ENCODE measurements around the gene PARD3.
A peak's percentile ranks its signal among the peaks of the same experiment; 100 is the strongest.

PARD3 gene

DNA sequence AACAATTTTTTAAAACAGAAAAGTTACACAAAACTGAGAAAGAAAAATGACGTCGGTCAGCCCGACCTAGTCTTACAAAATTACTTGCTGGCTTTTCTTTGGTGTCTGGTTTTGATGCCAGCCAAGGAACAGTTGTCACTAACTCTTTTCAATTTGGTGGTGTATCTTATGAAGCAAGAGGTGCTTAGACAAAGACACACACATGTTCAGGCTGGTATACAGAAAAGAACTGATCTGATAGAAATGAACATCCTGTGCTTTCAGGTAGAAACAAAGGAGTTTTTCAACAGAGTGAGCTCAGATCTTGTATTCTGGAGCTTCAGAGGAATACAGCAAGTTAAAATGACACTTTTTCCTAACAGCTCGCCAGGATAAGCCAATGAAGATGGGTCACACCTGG is 43.6 kb downstream of the PARD3 start:
- ChIA-PET POLR2A (ENCODE audit: low non-redundant PET) (no interaction called here), CTCF (interaction anchor here (0.6 to 0.9 kb wide), 2 partner anchors 105 to 350 kb away, joined by 4 read pairs; no protein-coding TSS in a partner anchor)
- no peak for DNase-seq (ENCODE audit: low spot score)
- H3K27ac ChIP-seq = peak overlapping the region; percentile 95
- TF ChIP-seq, protein P1, sequence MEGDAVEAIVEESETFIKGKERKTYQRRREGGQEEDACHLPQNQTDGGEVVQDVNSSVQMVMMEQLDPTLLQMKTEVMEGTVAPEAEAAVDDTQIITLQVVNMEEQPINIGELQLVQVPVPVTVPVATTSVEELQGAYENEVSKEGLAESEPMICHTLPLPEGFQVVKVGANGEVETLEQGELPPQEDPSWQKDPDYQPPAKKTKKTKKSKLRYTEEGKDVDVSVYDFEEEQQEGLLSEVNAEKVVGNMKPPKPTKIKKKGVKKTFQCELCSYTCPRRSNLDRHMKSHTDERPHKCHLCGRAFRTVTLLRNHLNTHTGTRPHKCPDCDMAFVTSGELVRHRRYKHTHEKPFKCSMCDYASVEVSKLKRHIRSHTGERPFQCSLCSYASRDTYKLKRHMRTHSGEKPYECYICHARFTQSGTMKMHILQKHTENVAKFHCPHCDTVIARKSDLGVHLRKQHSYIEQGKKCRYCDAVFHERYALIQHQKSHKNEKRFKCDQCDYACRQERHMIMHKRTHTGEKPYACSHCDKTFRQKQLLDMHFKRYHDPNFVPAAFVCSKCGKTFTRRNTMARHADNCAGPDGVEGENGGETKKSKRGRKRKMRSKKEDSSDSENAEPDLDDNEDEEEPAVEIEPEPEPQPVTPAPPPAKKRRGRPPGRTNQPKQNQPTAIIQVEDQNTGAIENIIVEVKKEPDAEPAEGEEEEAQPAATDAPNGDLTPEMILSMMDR (conservative IDR thresholded peaks at IDR 0.05; ENCODE audit: low read depth) = no peak

DNA sequence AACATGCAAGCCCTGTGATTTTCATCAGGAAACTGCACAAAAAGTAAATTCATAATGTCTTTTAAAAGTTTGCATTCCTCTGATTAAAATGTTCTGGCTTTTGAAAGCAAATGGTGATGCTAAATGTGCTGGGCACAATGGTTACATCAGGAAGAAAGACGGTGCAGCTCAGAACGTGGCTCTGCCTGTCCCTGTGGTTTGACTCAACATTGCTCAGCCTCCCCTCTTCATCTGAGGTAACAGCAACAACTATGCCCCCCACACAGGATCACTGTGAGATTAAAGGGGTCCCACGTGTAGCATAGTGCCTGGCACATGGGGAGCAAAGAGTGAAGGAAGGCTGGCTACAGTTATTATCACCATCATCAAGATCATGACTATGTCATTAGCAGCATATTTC is 44.0 kb downstream of the PARD3 start:
- ChIA-PET POLR2A (ENCODE audit: low non-redundant PET) (no interaction called here), CTCF (interaction anchor here (0.6 to 0.9 kb wide), 2 partner anchors 105 to 350 kb away, joined by 4 read pairs; no protein-coding TSS in a partner anchor)
- H3K27ac ChIP-seq = peak overlapping the region; percentile 95
- no peak for DNase-seq (ENCODE audit: low spot score)
- TF ChIP-seq, protein P1 (conservative IDR thresholded peaks at IDR 0.05; ENCODE audit: low read depth) = no peak

DNA sequence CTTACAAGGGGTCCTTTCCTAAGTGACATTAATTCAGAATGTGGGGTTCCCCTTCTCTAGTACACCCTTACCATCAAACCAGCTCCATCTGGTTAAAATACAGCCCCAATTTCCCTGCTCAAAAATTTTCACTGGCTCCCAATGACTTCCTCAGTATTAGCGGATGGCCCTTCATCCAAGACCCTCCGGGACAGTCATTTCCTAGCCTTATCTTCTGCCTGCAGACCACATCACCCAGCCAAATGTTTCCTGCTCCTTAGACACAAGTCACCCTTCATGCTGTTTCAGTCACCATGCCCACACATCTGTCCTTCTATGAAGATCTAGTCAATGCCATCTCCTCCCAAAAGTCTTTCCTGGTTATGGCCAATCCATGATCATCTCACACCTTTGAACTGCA is 45.2 kb downstream of the PARD3 start:
- peak overlapping the region; percentile 95 for H3K27ac ChIP-seq
- POLR2A ChIA-PET (ENCODE audit: low non-redundant PET) = no interaction called here
- TF ChIP-seq, protein P1 (conservative IDR thresholded peaks at IDR 0.05; ENCODE audit: low read depth) = no peak
- CTCF ChIA-PET = no interaction called here
- no peak for DNase-seq (ENCODE audit: low spot score)

GRCh38 chr10:34768972-34769330 is 46.1 kb downstream of the PARD3 start:
- no peak for DNase-seq (ENCODE audit: low spot score)
- TF ChIP-seq, protein P1 (conservative IDR thresholded peaks at IDR 0.05; ENCODE audit: low read depth) = no peak
- ChIA-PET CTCF (interaction anchor here (1.0 to 1.4 kb wide), 2 partner anchors 45 to 103 kb away, joined by 3 to 6 read pairs; no protein-coding TSS in a partner anchor), POLR2A (ENCODE audit: low non-redundant PET) (no interaction called here)
- H3K27ac ChIP-seq = peak overlapping the region; percentile 91

DNA sequence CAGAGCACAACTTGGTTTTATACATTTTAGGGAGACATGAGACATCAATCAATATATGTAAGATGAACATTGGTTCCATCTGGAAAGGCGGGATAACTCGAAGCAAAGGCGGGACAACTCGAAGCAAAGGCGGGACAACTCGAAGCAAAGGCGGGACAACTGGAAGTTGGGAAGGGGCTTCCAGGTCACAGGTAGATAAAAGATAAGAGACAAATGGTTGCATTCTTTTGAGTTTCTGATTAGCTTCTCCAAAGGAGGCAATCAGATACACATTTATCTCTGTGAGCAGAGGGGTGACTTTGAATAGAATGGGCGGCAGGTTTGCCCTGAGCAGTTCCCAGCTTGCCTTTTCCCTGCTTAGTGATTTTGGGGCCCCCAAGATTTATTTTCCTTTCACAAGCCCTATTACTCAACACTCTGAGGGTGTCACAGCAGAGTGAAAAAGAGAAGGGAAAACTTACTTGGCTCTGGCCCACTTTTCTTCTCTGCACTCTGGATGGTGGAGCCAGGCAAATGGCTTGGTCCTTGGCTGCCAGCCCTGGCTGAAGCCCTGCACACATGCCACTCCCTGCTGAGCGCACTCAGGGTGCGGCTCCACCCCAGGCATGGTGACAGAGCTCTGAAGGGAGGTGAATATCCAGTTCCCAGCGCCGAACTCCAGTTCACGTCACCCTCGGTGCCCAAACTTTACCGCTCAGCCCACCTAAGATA is 46.7 kb downstream of the PARD3 start:
- ChIA-PET POLR2A (ENCODE audit: low non-redundant PET) (no interaction called here), CTCF (interaction anchor here (1.0 to 1.4 kb wide), 2 partner anchors 44 to 102 kb away, joined by 3 to 6 read pairs; no protein-coding TSS in a partner anchor)
- DNase-seq (ENCODE audit: low spot score) = peak; percentile 63
- TF ChIP-seq, protein P1 (conservative IDR thresholded peaks at IDR 0.05; ENCODE audit: low read depth) = no peak
- H3K27ac ChIP-seq = peak overlapping the region; percentile 91

DNA sequence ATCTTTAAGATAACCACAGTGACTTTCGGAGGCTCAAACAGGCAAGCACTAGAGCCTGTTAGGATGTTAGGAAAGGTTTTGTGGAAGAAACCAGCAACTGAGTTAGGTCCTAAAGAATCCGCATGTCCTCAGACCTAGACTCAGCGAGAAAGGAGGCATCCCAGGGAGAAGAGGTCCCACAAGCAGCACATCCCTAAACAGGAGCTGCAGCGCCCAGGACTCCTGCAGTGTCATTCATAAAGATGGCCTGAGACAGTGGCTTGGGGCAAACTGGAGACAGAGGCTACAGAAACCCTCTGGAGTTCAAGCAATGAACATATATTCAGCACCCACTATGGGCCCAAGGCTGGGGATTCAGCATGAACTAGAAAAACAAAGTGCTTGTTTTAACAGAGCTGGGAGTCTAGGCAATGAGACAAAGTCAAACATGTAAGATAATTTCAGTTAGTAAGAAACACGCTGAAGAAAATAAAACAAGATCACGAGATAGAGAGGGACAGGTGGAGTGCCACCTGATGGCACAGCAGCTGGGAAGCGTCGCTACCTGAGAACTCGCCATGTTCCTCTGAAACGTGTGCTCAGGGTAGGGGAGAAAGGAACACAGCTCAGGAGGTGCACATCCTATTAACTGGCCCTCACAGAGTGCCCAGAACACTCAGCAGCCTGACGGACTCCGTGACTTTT is 48.1 kb downstream of the PARD3 start:
- POLR2A ChIA-PET (ENCODE audit: low non-redundant PET) = no interaction called here
- CTCF ChIA-PET = no interaction called here
- H3K27ac ChIP-seq = peak overlapping the region; percentile 91
- no peak for DNase-seq (ENCODE audit: low spot score)
- TF ChIP-seq, protein P1 (conservative IDR thresholded peaks at IDR 0.05; ENCODE audit: low read depth) = no peak

Data from RWPE1 (cell line).